ENCODE data around the gene TATDN3. TPM values are rescaled to one million over a fixed set of nuclear protein-coding genes. Genes with fewer than 3 reads are reported as not detected.

The TATDN3 gene
- polyA plus RNA-seq, 1 of the 3 experiments (the other 2 are of a cell fraction) = 5.2 TPM

DNA sequence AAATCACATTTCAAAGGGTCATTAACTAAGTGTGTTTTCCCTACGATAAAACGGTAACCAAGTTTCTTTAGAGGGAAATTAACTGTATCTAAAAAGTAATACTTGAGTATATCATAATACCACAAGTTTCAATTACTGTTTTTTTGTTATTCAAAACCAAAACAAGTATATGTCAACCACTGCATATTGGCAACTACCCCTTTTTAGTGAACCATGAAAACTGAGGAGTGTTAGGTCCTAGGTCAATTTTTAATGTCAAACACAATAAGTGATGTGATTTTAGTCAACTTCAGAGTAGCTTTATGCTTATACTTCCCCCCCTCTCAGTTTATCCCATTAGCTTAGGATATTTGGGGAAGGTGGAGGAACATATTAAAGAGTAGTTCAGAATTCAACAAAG, 10.5 kb upstream of the TATDN3 start:
- 93% methylated on average over 2 of the region's 2 CpGs for WGBS (ENCODE audit: low lambda C conversion rate)
- H3K27me3 ChIP-seq (ENCODE audit: insufficient read depth) = no peaks in the 10 kb centered on the region
- H3K9ac ChIP-seq = no peak overlapping the region
- no peaks in the 10 kb centered on the region for H3K9me3 ChIP-seq
- H3K27ac ChIP-seq (ENCODE audit: low read depth in 2 of 2, low read length in 1 of 2) = no peak overlapping the region
- no peak overlapping the region for H3K4me2 ChIP-seq
- no peaks in the 10 kb centered on the region for H4K20me1 ChIP-seq (ENCODE audit: insufficient read depth)
- no peak for DNase-seq
- H2AFZ ChIP-seq (ENCODE audit: low read depth) = no peak overlapping the region
- no peak overlapping the region for H3K4me3 ChIP-seq (ENCODE audit: low read depth in 2 of 2, low read length in 1 of 2)
- H3K4me1 ChIP-seq (ENCODE audit: control insufficient read depth in 1 of 2, insufficient read depth in 2 of 2, low read depth in 1 of 2, low read length in 1 of 2) = no peaks in the 10 kb centered on the region
- H3F3A ChIP-seq (replicated peaks; ENCODE audit: insufficient read depth) = peaks cover 10% of the 10 kb centered on the region
- POLR2A ChIA-PET = interaction anchor here (1.0 kb wide), 1 partner anchor 173 kb away, joined by 3 read pairs; the partner anchor contains the start of gene ATF3
- peaks cover 45 to 50% of the 10 kb centered on the region in 2 experiments for H3K36me3 ChIP-seq (replicated peaks in 1 of 2; ENCODE audit: control insufficient read depth in 1 of 2, insufficient read depth in 2 of 2, low read length in 1 of 2)
- no peaks in the 10 kb centered on the region for H3K9me2 ChIP-seq
- CTCF ChIA-PET = interaction anchor here (0.9 to 3.0 kb wide), 17 partner anchors 8 to 328 kb away, joined by 3 to 22 read pairs (median 5); partner anchors contain the start of genes NSL1 and TATDN3
- no peaks in the 10 kb centered on the region for H3K79me2 ChIP-seq (ENCODE audit: insufficient read depth)
- TF ChIP-seq TAF1 (IDR thresholded peaks at IDR 0.05; ENCODE audit: borderline replicate concordance, low read depth, low read length) = no peak
- TF ChIP-seq FOXM1 (IDR thresholded peaks at IDR 0.05; ENCODE audit: low read depth) = no peak

DNA sequence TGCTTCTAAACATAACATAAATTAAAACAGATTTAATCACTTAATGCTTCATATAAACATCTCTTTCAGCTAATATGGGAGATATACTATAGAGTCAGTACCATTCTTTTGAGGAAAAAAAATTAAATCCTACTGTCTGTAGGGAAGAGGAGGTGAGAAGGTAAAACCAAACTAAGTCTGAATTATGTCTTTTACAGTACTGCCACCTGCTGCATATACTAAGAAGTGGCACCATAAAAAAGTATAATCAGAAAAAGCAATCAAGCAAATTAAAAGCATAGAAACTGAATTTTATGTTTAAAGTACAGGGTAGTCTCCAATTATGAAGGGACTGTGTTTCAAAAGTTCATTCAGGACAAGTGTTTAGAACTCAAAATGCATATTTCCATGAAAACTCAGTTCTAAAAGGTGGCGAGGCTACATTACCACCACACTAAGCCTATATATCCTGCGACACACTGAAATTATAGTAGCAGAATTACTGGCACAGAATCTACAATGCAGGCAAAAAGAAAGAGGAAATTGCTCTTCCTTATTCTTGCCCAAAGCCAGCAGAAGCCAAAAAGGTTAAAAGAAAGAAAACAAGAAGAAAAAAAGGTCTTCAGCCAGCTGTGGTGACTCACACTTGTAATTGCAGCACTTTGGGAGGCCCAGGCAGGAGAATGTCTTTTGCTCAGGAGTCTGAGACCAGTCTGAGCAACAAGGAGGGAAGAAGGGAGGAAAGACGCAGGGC, 9.1 kb upstream of the TATDN3 start:
- Histone ChIP-seq H2AFZ (ENCODE audit: low read depth) (no peak overlapping the region), H3K27me3 (ENCODE audit: insufficient read depth) (no peaks in the 10 kb centered on the region), H3K9me3 (no peaks in the 10 kb centered on the region), H3K4me1 (ENCODE audit: control insufficient read depth in 1 of 2, insufficient read depth in 2 of 2, low read depth in 1 of 2, low read length in 1 of 2) (no peaks in the 10 kb centered on the region), H3K79me2 (ENCODE audit: insufficient read depth) (peaks cover 13% of the 10 kb centered on the region; the same call in 1 of the 2 replicates), H3K9me2 (no peaks in the 10 kb centered on the region), H3K9ac (no peak overlapping the region), H3K36me3 (replicated peaks in 1 of 2; ENCODE audit: control insufficient read depth in 1 of 2, insufficient read depth in 2 of 2, low read length in 1 of 2) (peaks cover 41 to 54% of the 10 kb centered on the region in 2 experiments), H3F3A (replicated peaks; ENCODE audit: insufficient read depth) (peaks cover 10% of the 10 kb centered on the region), H4K20me1 (ENCODE audit: insufficient read depth) (no peaks in the 10 kb centered on the region), H3K4me3 (ENCODE audit: low read depth in 2 of 2, low read length in 1 of 2) (no peak overlapping the region; a peak in 1 of 4 replicates), H3K27ac (ENCODE audit: low read depth in 2 of 2, low read length in 1 of 2) (no peak overlapping the region), H3K4me2 (no peak overlapping the region)
- TF ChIP-seq RAD21 (IDR thresholded peaks at IDR 0.05; ENCODE audit: low read length) (peak; percentile 79), SMC3 (IDR thresholded peaks at IDR 0.05; ENCODE audit: low read depth, low read length) (peak; percentile 38; the same call in 1 of the 2 replicates), RCOR1 (IDR thresholded peaks at IDR 0.05; ENCODE audit: low read length) (no peak), NRF1 (IDR thresholded peaks at IDR 0.05; ENCODE audit: low read depth, low read length) (no peak), JUND (IDR thresholded peaks at IDR 0.05) (no peak), EP300 (IDR thresholded peaks at IDR 0.05; ENCODE audit: borderline replicate concordance in 1 of 2, low read depth in 1 of 2, low read length in 1 of 2) (no peak), GATA2 (CRISPR knock-in tag; IDR thresholded peaks at IDR 0.05) (no peak)
- TF ChIP-seq, protein P1, sequence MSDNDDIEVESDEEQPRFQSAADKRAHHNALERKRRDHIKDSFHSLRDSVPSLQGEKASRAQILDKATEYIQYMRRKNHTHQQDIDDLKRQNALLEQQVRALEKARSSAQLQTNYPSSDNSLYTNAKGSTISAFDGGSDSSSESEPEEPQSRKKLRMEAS (IDR thresholded peaks at IDR 0.05; ENCODE audit: low read depth) = no peak
- TF ChIP-seq, protein P2, sequence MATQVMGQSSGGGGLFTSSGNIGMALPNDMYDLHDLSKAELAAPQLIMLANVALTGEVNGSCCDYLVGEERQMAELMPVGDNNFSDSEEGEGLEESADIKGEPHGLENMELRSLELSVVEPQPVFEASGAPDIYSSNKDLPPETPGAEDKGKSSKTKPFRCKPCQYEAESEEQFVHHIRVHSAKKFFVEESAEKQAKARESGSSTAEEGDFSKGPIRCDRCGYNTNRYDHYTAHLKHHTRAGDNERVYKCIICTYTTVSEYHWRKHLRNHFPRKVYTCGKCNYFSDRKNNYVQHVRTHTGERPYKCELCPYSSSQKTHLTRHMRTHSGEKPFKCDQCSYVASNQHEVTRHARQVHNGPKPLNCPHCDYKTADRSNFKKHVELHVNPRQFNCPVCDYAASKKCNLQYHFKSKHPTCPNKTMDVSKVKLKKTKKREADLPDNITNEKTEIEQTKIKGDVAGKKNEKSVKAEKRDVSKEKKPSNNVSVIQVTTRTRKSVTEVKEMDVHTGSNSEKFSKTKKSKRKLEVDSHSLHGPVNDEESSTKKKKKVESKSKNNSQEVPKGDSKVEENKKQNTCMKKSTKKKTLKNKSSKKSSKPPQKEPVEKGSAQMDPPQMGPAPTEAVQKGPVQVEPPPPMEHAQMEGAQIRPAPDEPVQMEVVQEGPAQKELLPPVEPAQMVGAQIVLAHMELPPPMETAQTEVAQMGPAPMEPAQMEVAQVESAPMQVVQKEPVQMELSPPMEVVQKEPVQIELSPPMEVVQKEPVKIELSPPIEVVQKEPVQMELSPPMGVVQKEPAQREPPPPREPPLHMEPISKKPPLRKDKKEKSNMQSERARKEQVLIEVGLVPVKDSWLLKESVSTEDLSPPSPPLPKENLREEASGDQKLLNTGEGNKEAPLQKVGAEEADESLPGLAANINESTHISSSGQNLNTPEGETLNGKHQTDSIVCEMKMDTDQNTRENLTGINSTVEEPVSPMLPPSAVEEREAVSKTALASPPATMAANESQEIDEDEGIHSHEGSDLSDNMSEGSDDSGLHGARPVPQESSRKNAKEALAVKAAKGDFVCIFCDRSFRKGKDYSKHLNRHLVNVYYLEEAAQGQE (IDR thresholded peaks at IDR 0.05; ENCODE audit: low read depth, low read length) = no peak
- TF ChIP-seq, protein P3, sequence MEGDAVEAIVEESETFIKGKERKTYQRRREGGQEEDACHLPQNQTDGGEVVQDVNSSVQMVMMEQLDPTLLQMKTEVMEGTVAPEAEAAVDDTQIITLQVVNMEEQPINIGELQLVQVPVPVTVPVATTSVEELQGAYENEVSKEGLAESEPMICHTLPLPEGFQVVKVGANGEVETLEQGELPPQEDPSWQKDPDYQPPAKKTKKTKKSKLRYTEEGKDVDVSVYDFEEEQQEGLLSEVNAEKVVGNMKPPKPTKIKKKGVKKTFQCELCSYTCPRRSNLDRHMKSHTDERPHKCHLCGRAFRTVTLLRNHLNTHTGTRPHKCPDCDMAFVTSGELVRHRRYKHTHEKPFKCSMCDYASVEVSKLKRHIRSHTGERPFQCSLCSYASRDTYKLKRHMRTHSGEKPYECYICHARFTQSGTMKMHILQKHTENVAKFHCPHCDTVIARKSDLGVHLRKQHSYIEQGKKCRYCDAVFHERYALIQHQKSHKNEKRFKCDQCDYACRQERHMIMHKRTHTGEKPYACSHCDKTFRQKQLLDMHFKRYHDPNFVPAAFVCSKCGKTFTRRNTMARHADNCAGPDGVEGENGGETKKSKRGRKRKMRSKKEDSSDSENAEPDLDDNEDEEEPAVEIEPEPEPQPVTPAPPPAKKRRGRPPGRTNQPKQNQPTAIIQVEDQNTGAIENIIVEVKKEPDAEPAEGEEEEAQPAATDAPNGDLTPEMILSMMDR (IDR thresholded peaks at IDR 0.05) = peak; percentile 74
- peak; percentile 41 for DNase-seq
- 89% methylated on average over 3 of the region's 3 CpGs for WGBS (ENCODE audit: low lambda C conversion rate)
- ChIA-PET CTCF (interaction anchor here (0.5 to 3.0 kb wide), 31 partner anchors 8 to 327 kb away, joined by 3 to 22 read pairs (median 4); partner anchors contain the start of genes ATF3, NSL1 and TATDN3), POLR2A (interaction anchor here (1.0 kb wide), 1 partner anchor 174 kb away, joined by 3 read pairs; the partner anchor contains the start of gene ATF3)
